Subcutaneous abdominal adipose tissue (tissue), 5 donors: Measurements from ENCODE around the gene KRTAP10-4.
"Not testable (repeated sequence)": the region's sequence is repeated elsewhere in the genome, so short reads cannot be mapped to it uniquely, and the experiment has no call there.

ENCODE experiments used
- H3K27ac ChIP-seq: one replicate; pipeline ENCODE4 v1.7.0; 2013; ENCODE audit warnings: low read depth, mild to moderate bottlenecking, inconsistent platforms, low read length, moderate library complexity
- H3K27me3 ChIP-seq, 5 donors: one replicate each; pipeline ENCODE4 v1.7.0; 2013; ENCODE audit warnings: low read length in 5 of 5, inconsistent platforms in 1 of 5; ENCODE audit not compliant: control insufficient read depth in 5 of 5, insufficient read depth in 4 of 5
- H3K36me3 ChIP-seq, 5 donors: one replicate each; pipeline ENCODE4 v1.7.0; 2013; ENCODE audit warnings: low read length in 5 of 5; ENCODE audit not compliant: control insufficient read depth in 5 of 5, insufficient read depth in 5 of 5
- H3K4me1 ChIP-seq, 5 donors: one replicate each; pipeline ENCODE4 v1.7.0; 2013; ENCODE audit warnings: low read length in 5 of 5, mild to moderate bottlenecking in 3 of 5, moderate library complexity in 1 of 5; ENCODE audit not compliant: control insufficient read depth in 5 of 5, insufficient read depth in 5 of 5
- H3K4me3 ChIP-seq, 5 donors: one replicate each; pipeline ENCODE4 v1.7.0; 2013; ENCODE audit warnings: low read length in 5 of 5, low read depth in 1 of 5
- H3K9ac ChIP-seq, 5 donors: one replicate each; pipeline ENCODE4 v1.7.0; 2013; ENCODE audit warnings: low read length in 5 of 5, mild to moderate bottlenecking in 4 of 5, moderate library complexity in 3 of 5
- H3K9me3 ChIP-seq, 5 donors: one replicate each; pipeline ENCODE4 v1.7.0; 2013; ENCODE audit warnings: low read length in 5 of 5; ENCODE audit not compliant: control insufficient read depth in 5 of 5
- donor health status: healthy.
- donor health status: healthy.
- donor health status: healthy.
- donor health status: healthy.
- donor health status: healthy.

The KRTAP10-4 gene

DNA sequence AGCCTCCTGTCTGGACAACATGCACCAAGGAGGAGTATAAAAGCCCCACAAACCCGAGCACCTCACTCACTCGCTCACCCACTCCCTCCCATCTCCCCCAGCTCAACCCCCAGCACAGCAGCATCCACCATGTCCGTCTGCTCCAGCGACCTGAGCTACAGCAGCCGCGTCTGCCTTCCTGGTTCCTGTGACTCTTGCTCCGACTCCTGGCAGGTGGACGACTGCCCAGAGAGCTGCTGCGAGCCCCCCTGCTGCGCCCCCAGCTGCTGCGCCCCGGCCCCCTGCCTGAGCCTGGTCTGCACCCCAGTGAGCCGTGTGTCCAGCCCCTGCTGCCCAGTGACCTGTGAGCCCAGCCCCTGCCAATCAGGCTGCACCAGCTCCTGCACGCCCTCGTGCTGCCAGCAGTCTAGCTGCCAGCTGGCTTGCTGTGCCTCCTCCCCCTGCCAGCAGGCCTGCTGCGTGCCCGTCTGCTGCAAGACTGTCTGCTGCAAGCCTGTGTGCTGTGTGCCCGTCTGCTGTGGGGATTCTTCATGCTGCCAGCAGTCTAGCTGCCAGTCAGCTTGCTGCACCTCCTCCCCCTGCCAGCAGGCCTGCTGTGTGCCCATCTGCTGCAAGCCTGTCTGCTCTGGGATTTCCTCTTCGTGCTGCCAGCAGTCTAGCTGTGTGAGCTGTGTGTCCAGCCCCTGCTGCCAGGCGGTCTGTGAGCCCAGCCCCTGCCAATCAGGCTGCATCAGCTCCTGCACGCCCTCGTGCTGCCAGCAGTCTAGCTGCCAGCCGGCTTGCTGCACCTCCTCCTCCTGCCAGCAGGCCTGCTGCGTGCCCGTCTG, at the start of gene KRTAP10-4:
Gene KRTAP10-4 (plus strand): TSS at position 100 of the 827 bp plus-strand sequence. CDS start 30 bp downstream, at position 130.
- H3K9me3 ChIP-seq, result peaks cover 7 to 36% (median 23%) of the 10 kb centered on the region in 5 donors
- peaks cover under 1 to 15% (median 5%) of the 10 kb centered on the region in 5 donors for H3K27me3 ChIP-seq
- not testable (repeated sequence) for H3K36me3 ChIP-seq, H3K27ac ChIP-seq, H3K4me3 ChIP-seq, H3K4me1 ChIP-seq, H3K9ac ChIP-seq

- no peaks in the 10 kb centered on the region for H3K9me3 ChIP-seq
- no peak overlapping the region for H3K4me3 ChIP-seq
- peaks cover 0 to 2% (median 0%) of the 10 kb centered on the region in 5 donors for H3K4me1 ChIP-seq
- H3K27me3 ChIP-seq, result peaks cover 0 to 22% (median 9%) of the 10 kb centered on the region in 5 donors
- no peaks in the 10 kb centered on the region for H3K36me3 ChIP-seq
- no peak overlapping the region for H3K27ac ChIP-seq
- H3K9ac ChIP-seq, result no peak overlapping the region
Observed at GRCh38 chr21:44524414-44525371, 48.8 kb upstream of the KRTAP10-4 start.

GRCh38 chr21:44525391-44526095, 48.0 kb upstream of the KRTAP10-4 start:
- Histone ChIP-seq H3K4me3 (no peak overlapping the region), H3K36me3 (no peaks in the 10 kb centered on the region), H3K27me3 (peaks cover 4 to 20% (median 9%) of the 10 kb centered on the region in 5 donors), H3K9ac (no peak overlapping the region), H3K27ac (no peak overlapping the region), H3K9me3 (no peaks in the 10 kb centered on the region), H3K4me1 (peaks cover 0 to 2% (median 0%) of the 10 kb centered on the region in 5 donors)

DNA sequence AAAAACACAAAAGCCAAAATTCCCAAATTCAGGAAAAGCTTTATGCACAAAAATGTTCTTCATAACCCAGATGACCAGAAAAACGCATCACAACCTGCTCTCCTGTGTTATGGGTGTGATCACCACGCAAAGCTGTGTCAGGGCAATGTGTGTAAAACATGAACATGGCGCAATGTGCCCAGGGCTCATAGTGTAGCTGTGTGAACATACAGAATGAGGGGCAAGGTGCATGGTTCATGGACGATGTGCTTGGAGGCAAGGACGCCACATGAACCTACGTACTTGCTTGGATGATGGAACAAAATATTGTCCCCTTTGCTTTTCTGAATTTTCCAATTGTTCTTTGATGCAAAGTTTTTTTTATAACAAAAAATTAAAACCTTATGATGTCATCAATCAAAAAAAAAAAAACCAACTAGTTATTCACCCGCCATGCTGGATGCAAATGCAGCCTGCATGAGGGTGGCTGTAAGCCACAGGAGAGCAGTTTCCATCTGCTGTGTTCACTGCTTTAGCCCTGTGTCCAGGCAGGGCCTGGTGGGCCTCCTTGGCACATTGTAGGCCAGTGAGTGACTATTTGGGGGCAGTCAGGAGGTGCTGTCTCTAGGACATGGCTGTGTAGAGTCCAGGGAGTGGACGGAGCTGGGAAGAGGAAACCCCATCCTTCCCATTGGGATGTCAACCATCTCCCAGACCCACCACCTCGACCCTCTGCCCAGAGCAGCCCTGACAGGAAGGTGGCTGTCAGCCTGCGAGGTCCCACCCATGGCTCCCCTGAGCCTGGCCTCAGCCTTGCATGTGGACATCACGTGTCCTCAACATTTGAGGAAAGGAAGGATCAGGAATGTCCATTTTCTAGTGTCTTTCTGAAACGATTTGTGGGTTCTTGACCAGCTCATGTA, 47.2 kb upstream of the KRTAP10-4 start:
- no peak overlapping the region for H3K27ac ChIP-seq
- H3K9ac ChIP-seq, result no peak overlapping the region
- H3K36me3 ChIP-seq, result no peaks in the 10 kb centered on the region
- H3K4me3 ChIP-seq, result no peak overlapping the region
- H3K9me3 ChIP-seq, result no peaks in the 10 kb centered on the region
- peaks cover 8 to 21% (median 9%) of the 10 kb centered on the region in 5 donors for H3K27me3 ChIP-seq
- H3K4me1 ChIP-seq, result peaks cover 0 to 2% (median 0%) of the 10 kb centered on the region in 5 donors

DNA sequence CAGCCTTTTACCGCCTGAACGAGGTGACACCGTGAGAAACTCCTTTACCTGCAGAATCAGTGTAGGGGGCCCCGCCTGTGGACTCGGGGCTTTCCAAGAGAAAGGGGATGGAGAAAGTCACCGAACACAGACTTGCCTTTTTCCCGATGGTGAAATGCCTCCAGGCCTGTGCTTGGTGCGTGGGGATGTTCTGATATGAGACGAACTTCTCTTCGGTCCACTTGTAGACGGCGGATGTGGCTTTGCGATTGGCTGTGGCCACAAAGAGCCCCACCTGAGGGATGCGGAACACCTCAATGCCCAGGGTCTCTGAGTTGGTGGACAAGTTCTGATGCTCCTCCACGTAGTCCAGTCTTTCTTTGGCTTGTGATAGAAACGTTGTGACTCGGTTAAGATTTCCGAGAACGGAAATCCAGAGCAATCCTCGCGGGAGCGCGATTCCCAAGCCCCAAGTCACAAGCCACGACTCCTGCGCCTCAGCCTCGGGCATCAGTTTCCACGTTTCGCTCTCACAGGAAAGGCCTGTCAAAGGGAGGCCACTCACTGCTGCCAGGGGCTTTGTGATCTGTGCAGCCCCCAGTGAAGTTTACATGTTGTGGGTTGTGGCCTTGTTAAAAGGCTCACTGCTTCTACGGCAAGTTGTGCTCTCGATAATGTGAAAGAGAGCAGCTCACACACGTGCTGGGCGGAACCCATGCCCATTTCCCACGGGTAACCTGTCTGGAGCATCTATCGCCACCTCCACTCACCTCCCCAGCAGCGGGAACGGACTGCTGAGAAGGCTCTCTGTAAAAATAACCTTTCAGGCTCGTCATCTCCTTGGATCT, 46.2 kb upstream of the KRTAP10-4 start:
- H3K4me3 ChIP-seq, result no peak overlapping the region
- no peak overlapping the region for H3K27ac ChIP-seq
- peaks cover 0 to 2% (median 0%) of the 10 kb centered on the region in 5 donors for H3K4me1 ChIP-seq
- H3K36me3 ChIP-seq, result no peaks in the 10 kb centered on the region
- H3K9me3 ChIP-seq, result no peaks in the 10 kb centered on the region
- peaks cover 8 to 22% (median 12%) of the 10 kb centered on the region in 5 donors for H3K27me3 ChIP-seq
- no peak overlapping the region for H3K9ac ChIP-seq

GRCh38 chr21:44527983-44528633, 45.4 kb upstream of the KRTAP10-4 start:
- no peak overlapping the region for H3K9ac ChIP-seq
- H3K9me3 ChIP-seq, result no peaks in the 10 kb centered on the region
- no peaks in the 10 kb centered on the region for H3K36me3 ChIP-seq
- H3K4me3 ChIP-seq, result no peak overlapping the region
- peaks cover 0 to 2% (median 0%) of the 10 kb centered on the region in 5 donors for H3K4me1 ChIP-seq
- no peak overlapping the region for H3K27ac ChIP-seq
- peaks cover 9 to 18% (median 12%) of the 10 kb centered on the region in 5 donors for H3K27me3 ChIP-seq

GRCh38 chr21:44528634-44528995, 44.9 kb upstream of the KRTAP10-4 start:
- Histone ChIP-seq H3K27me3 (peaks cover 5 to 18% (median 12%) of the 10 kb centered on the region in 5 donors), H3K9me3 (no peaks in the 10 kb centered on the region), H3K4me1 (peaks cover 0 to 2% (median 0%) of the 10 kb centered on the region in 5 donors), H3K4me3 (no peak overlapping the region), H3K9ac (no peak overlapping the region), H3K27ac (no peak overlapping the region), H3K36me3 (no peaks in the 10 kb centered on the region)

DNA sequence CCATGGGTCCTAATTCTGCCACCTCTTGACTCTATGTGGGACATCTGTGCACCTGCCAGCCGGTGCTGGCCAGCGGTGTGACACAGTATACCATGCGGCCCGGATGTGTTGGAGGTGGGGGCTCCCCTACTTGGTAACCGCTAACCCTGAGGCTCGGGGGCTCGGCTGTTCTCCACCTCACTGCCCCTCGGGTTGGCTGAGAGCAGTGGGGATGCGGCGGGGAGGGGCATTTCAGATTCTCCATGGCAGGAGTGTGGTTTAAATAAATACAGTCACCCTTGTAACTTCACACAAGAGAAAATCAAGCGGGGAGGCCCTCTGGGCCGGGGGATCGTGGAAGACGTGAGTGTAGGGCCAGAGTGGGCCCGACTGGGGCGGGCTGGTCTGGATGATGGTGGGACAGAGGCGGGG, 44.5 kb upstream of the KRTAP10-4 start:
- H3K27me3 ChIP-seq, result peaks cover 3 to 18% (median 12%) of the 10 kb centered on the region in 5 donors
- no peaks in the 10 kb centered on the region for H3K9me3 ChIP-seq
- no peak overlapping the region for H3K9ac ChIP-seq
- no peaks in the 10 kb centered on the region for H3K36me3 ChIP-seq
- H3K4me1 ChIP-seq, result peaks cover 0 to 2% (median 0%) of the 10 kb centered on the region in 5 donors
- no peak overlapping the region for H3K4me3 ChIP-seq
- no peak overlapping the region for H3K27ac ChIP-seq
